Measurements from ENCODE around the gene COQ5.

DNA sequence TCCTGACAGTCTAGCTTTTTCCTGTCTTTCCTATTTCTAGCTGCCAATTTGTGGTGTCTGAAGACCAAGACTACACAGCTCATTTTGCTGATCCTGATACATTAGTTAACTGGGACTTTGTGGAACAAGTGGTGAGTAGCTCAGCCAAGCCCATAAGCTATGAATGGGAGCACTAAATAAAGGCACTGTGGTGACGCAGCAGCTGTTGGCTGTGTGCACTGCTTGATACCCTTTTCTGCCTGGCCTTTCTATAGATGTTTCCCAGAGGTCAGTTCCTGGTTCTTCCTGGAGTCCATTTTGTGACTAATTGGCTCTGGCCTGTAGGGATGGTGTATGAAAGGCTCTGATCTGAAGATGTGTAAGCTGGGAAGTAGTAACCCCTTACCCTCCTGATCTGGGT is 25.7 kb upstream of the COQ5 start:
- TF ChIP-seq, protein P1, sequence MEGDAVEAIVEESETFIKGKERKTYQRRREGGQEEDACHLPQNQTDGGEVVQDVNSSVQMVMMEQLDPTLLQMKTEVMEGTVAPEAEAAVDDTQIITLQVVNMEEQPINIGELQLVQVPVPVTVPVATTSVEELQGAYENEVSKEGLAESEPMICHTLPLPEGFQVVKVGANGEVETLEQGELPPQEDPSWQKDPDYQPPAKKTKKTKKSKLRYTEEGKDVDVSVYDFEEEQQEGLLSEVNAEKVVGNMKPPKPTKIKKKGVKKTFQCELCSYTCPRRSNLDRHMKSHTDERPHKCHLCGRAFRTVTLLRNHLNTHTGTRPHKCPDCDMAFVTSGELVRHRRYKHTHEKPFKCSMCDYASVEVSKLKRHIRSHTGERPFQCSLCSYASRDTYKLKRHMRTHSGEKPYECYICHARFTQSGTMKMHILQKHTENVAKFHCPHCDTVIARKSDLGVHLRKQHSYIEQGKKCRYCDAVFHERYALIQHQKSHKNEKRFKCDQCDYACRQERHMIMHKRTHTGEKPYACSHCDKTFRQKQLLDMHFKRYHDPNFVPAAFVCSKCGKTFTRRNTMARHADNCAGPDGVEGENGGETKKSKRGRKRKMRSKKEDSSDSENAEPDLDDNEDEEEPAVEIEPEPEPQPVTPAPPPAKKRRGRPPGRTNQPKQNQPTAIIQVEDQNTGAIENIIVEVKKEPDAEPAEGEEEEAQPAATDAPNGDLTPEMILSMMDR (IDR thresholded peaks at IDR 0.05) = no peak
- TF ChIP-seq, protein P2, sequence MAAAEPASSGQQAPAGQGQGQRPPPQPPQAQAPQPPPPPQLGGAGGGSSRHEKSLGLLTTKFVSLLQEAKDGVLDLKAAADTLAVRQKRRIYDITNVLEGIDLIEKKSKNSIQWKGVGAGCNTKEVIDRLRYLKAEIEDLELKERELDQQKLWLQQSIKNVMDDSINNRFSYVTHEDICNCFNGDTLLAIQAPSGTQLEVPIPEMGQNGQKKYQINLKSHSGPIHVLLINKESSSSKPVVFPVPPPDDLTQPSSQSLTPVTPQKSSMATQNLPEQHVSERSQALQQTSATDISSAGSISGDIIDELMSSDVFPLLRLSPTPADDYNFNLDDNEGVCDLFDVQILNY (CRISPR knock-in tag; IDR thresholded peaks at IDR 0.05) = no peak
- no peak for TF ChIP-seq ZNF232 (CRISPR knock-in tag; IDR thresholded peaks at IDR 0.05)
- TF ChIP-seq, protein P3, sequence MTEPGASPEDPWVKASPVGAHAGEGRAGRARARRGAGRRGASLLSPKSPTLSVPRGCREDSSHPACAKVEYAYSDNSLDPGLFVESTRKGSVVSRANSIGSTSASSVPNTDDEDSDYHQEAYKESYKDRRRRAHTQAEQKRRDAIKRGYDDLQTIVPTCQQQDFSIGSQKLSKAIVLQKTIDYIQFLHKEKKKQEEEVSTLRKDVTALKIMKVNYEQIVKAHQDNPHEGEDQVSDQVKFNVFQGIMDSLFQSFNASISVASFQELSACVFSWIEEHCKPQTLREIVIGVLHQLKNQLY (CRISPR knock-in tag; IDR thresholded peaks at IDR 0.05) = no peak
- TF ChIP-seq, protein P4, sequence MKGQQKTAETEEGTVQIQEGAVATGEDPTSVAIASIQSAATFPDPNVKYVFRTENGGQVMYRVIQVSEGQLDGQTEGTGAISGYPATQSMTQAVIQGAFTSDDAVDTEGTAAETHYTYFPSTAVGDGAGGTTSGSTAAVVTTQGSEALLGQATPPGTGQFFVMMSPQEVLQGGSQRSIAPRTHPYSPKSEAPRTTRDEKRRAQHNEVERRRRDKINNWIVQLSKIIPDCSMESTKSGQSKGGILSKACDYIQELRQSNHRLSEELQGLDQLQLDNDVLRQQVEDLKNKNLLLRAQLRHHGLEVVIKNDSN (CRISPR knock-in tag; IDR thresholded peaks at IDR 0.05) = no peak
- TF ChIP-seq RORB (CRISPR knock-in tag; IDR thresholded peaks at IDR 0.05) = no peak
- TF ChIP-seq SMAD3 (CRISPR knock-in tag; IDR thresholded peaks at IDR 0.05; ENCODE audit: borderline replicate concordance) = no peak
- TF ChIP-seq, protein P5, sequence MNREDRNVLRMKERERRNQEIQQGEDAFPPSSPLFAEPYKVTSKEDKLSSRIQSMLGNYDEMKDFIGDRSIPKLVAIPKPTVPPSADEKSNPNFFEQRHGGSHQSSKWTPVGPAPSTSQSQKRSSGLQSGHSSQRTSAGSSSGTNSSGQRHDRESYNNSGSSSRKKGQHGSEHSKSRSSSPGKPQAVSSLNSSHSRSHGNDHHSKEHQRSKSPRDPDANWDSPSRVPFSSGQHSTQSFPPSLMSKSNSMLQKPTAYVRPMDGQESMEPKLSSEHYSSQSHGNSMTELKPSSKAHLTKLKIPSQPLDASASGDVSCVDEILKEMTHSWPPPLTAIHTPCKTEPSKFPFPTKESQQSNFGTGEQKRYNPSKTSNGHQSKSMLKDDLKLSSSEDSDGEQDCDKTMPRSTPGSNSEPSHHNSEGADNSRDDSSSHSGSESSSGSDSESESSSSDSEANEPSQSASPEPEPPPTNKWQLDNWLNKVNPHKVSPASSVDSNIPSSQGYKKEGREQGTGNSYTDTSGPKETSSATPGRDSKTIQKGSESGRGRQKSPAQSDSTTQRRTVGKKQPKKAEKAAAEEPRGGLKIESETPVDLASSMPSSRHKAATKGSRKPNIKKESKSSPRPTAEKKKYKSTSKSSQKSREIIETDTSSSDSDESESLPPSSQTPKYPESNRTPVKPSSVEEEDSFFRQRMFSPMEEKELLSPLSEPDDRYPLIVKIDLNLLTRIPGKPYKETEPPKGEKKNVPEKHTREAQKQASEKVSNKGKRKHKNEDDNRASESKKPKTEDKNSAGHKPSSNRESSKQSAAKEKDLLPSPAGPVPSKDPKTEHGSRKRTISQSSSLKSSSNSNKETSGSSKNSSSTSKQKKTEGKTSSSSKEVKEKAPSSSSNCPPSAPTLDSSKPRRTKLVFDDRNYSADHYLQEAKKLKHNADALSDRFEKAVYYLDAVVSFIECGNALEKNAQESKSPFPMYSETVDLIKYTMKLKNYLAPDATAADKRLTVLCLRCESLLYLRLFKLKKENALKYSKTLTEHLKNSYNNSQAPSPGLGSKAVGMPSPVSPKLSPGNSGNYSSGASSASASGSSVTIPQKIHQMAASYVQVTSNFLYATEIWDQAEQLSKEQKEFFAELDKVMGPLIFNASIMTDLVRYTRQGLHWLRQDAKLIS (CRISPR knock-in tag; IDR thresholded peaks at IDR 0.05; ENCODE audit: borderline replicate concordance) = no peak
- no peak for TF ChIP-seq JUN (CRISPR knock-in tag; IDR thresholded peaks at IDR 0.05)
- no peak for TF ChIP-seq RELA (CRISPR knock-in tag; IDR thresholded peaks at IDR 0.05; ENCODE audit: borderline replicate concordance)
